Smooth muscle cell (in vitro differentiated cells): Measurements from ENCODE around the gene PDLIM5. TPM values are rescaled to one million over a fixed set of nuclear protein-coding genes. Genes with fewer than 3 reads are reported as not detected.

ENCODE experiments used
- DNase-seq: peaks from one replicate; lab custom pipeline; 2025; ENCODE audit not compliant: unreplicated experiment; lab: John Stamatoyannopoulos, UW
- H2AFZ ChIP-seq: fragments of 200-600 bp; sonication (generic); 2 replicates; pipeline ENCODE4 v1.6.0; 2016; ENCODE audit warnings: antibody characterized with exemption, low read depth, mild to moderate bottlenecking
- H3F3A ChIP-seq: fragments of 200-600 bp; sonication (generic); 2 replicates; pipeline ENCODE4 v1.6.0; 2017; ENCODE audit warnings: antibody characterized with exemption, low read depth
- H3K27ac ChIP-seq: fragments of 200-600 bp; sonication (generic); 2 replicates; pipeline ENCODE4 v1.5.1; 2016; ENCODE audit warnings: low read depth, mild to moderate bottlenecking
- H3K27me3 ChIP-seq: fragments of 200-600 bp; sonication (generic); 2 replicates; pipeline ENCODE4 v1.6.1; 2016; ENCODE audit warnings: low read depth, mild to moderate bottlenecking
- H3K36me3 ChIP-seq: fragments of 200-600 bp; sonication (generic); 2 replicates; pipeline ENCODE4 v1.5.1; 2016; ENCODE audit warnings: low read depth
- H3K4me1 ChIP-seq: fragments of 200-600 bp; sonication (generic); 2 replicates; pipeline ENCODE4 v1.5.1; 2016; ENCODE audit warnings: low read depth
- H3K4me2 ChIP-seq: fragments of 200-600 bp; sonication (generic); 2 replicates; pipeline ENCODE4 v1.6.0; 2016; ENCODE audit warnings: mild to moderate bottlenecking
- H3K4me3 ChIP-seq: fragments of 200-600 bp; sonication (generic); 2 replicates; pipeline ENCODE4 v1.5.1; 2016; ENCODE audit warnings: mild to moderate bottlenecking
- H3K79me2 ChIP-seq: fragments of 200-600 bp; sonication (generic); 2 replicates; pipeline ENCODE4 v1.6.0; 2016; ENCODE audit warnings: low read depth, mild to moderate bottlenecking
- H3K9ac ChIP-seq: fragments of 200-600 bp; sonication (generic); 2 replicates; pipeline ENCODE4 v1.6.0; 2016; ENCODE audit warnings: low read depth
- H3K9me3 ChIP-seq: fragments of 200-600 bp; sonication (generic); replicated peaks from 2 replicates; pipeline ENCODE4 v1.5.1; 2016; ENCODE audit warnings: low read depth
- H4K20me1 ChIP-seq: fragments of 200-600 bp; sonication (generic); 2 replicates; pipeline ENCODE4 v1.6.0; 2016; ENCODE audit warnings: low read depth
- WGBS: methylation state at CpG from one replicate; pipeline ENCODE4 v1.1.7; 2016; ENCODE audit warnings: low lambda C conversion rate; 5-methylcytosine and 5-hydroxymethylcytosine counted together
- polyA plus RNA-seq: library from polyadenylated mRNA; unstranded; fragments of >200 nt; fragmentation: Nextera tagmentation; extraction: Ambion mirVana; gene quantifications from 2 replicates; pipeline ENCODE4 v1.2.1, GENCODE V29; 2016
- total RNA-seq: library from RNA; depleted of rRNA; stranded (reverse); fragments of >200 nt; gene quantifications from 2 replicates; pipeline ENCODE4 v1.2.3, GENCODE V29; 2014
- TF ChIP-seq, protein P1 (sequence below): fragments of 200-600 bp; sonication (generic); IDR thresholded peaks from 2 replicates; pipeline ENCODE4 v1.5.1; 2017; ENCODE audit warnings: borderline replicate concordance, mild to moderate bottlenecking, antibody characterized with exemption; ENCODE audit not compliant: insufficient read depth, poor library complexity, severe bottlenecking

The PDLIM5 gene
- total and polyA plus RNA-seq, 2 experiments from 2014 or later = 129 to 150 TPM

GRCh38 chr4:94544811-94545210, 93.1 kb downstream of the PDLIM5 start:
- Histone ChIP-seq H4K20me1 (no peaks in the 10 kb centered on the region), H3F3A (peaks cover 31% of the 10 kb centered on the region), H3K4me1 (peaks cover 36% of the 10 kb centered on the region), H3K36me3 (no peaks in the 10 kb centered on the region), H3K9me3 (no peaks in the 10 kb centered on the region), H3K27ac (peak overlapping the region; percentile 84), H3K4me3 (no peak overlapping the region), H3K4me2 (peak overlapping the region; percentile 62), H3K27me3 (no peaks in the 10 kb centered on the region), H2AFZ (no peak overlapping the region), H3K9ac (peak overlapping the region; percentile 21), H3K79me2 (peaks cover 85% of the 10 kb centered on the region)
- TF ChIP-seq, protein P1, sequence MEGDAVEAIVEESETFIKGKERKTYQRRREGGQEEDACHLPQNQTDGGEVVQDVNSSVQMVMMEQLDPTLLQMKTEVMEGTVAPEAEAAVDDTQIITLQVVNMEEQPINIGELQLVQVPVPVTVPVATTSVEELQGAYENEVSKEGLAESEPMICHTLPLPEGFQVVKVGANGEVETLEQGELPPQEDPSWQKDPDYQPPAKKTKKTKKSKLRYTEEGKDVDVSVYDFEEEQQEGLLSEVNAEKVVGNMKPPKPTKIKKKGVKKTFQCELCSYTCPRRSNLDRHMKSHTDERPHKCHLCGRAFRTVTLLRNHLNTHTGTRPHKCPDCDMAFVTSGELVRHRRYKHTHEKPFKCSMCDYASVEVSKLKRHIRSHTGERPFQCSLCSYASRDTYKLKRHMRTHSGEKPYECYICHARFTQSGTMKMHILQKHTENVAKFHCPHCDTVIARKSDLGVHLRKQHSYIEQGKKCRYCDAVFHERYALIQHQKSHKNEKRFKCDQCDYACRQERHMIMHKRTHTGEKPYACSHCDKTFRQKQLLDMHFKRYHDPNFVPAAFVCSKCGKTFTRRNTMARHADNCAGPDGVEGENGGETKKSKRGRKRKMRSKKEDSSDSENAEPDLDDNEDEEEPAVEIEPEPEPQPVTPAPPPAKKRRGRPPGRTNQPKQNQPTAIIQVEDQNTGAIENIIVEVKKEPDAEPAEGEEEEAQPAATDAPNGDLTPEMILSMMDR = no peak
- no peak for DNase-seq
- WGBS = 82% methylated on average over 2 of the region's 2 CpGs

GRCh38 chr4:94545296-94545695, 93.6 kb downstream of the PDLIM5 start:
- peaks cover 34% of the 10 kb centered on the region for H3F3A ChIP-seq
- peak overlapping the region; percentile 62 for H3K4me2 ChIP-seq
- no peak overlapping the region for H2AFZ ChIP-seq
- no peaks in the 10 kb centered on the region for H4K20me1 ChIP-seq
- no peak for DNase-seq
- H3K27me3 ChIP-seq = no peaks in the 10 kb centered on the region
- peaks cover 84% of the 10 kb centered on the region for H3K79me2 ChIP-seq
- peak overlapping the region; percentile 21 for H3K9ac ChIP-seq
- TF ChIP-seq, protein P1 = no peak
- WGBS = 37% methylated on average over 2 of the region's 2 CpGs
- peak overlapping the region; percentile 84 for H3K27ac ChIP-seq
- H3K4me1 ChIP-seq = peaks cover 41% of the 10 kb centered on the region
- no peaks in the 10 kb centered on the region for H3K36me3 ChIP-seq
- H3K4me3 ChIP-seq = no peak overlapping the region
- no peaks in the 10 kb centered on the region for H3K9me3 ChIP-seq

GRCh38 chr4:94546949-94547348, 95.2 kb downstream of the PDLIM5 start:
- Histone ChIP-seq H3F3A (peaks cover 38% of the 10 kb centered on the region), H4K20me1 (no peaks in the 10 kb centered on the region), H3K4me3 (no peak overlapping the region), H2AFZ (no peak overlapping the region), H3K79me2 (peaks cover 75% of the 10 kb centered on the region), H3K9ac (no peak overlapping the region), H3K9me3 (no peaks in the 10 kb centered on the region), H3K27me3 (no peaks in the 10 kb centered on the region), H3K4me2 (no peak overlapping the region), H3K27ac (peak overlapping the region; percentile 76), H3K36me3 (no peaks in the 10 kb centered on the region), H3K4me1 (peaks cover 55% of the 10 kb centered on the region)
- DNase-seq = no peak
- WGBS = 95% methylated on average over 3 of the region's 3 CpGs
- TF ChIP-seq, protein P1 = no peak

DNA sequence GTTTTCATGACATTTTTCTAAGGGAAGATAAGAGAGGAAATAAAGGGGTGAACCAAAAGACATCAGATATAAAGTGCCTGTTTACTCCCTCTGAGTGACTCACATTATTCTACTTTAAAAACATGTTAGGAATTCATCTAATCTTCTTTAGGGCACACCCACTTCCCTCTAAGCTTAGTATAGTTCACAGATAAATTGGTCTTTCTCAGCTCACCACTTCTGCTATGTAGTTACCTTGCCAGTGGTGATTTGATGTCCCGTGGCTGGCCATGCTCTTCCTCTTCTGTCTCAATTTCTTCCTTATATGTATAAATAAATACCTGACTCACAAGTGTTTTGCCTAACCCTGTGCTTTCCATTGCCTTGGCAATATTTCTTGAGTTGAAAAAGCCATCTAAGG, 96.8 kb downstream of the PDLIM5 start:
- H3K4me1 ChIP-seq = peaks cover 65% of the 10 kb centered on the region
- no peak for DNase-seq
- no peaks in the 10 kb centered on the region for H3K9me3 ChIP-seq
- H3K4me3 ChIP-seq = no peak overlapping the region
- H3K79me2 ChIP-seq = peaks cover 66% of the 10 kb centered on the region
- no peaks in the 10 kb centered on the region for H3K36me3 ChIP-seq
- TF ChIP-seq, protein P1 = no peak
- 9% methylated on average over 1 of the region's 1 CpG for WGBS
- no peak overlapping the region for H2AFZ ChIP-seq
- H3K27ac ChIP-seq = peak overlapping the region; percentile 76
- H3F3A ChIP-seq = peaks cover 42% of the 10 kb centered on the region
- no peaks in the 10 kb centered on the region for H3K27me3 ChIP-seq
- H3K4me2 ChIP-seq = peak overlapping the region; percentile 60
- H4K20me1 ChIP-seq = no peaks in the 10 kb centered on the region
- H3K9ac ChIP-seq = no peak overlapping the region
